Superior temporal gyrus (tissue), 1 donor: ENCODE results near the gene TMEM89.

Source experiments
- DNase-seq: peaks from one replicate; pipeline ENCODE4 v3.0.0-alpha.2; 2016; ENCODE audit errors: extremely low spot score

TMEM89 gene

GRCh38 chr3:48591436-48591835 is 30.1 kb downstream of the TMEM89 start:
- DNase-seq, result no peak

GRCh38 chr3:48588230-48588629 is 33.3 kb downstream of the TMEM89 start:
- DNase-seq, result no peak

DNA sequence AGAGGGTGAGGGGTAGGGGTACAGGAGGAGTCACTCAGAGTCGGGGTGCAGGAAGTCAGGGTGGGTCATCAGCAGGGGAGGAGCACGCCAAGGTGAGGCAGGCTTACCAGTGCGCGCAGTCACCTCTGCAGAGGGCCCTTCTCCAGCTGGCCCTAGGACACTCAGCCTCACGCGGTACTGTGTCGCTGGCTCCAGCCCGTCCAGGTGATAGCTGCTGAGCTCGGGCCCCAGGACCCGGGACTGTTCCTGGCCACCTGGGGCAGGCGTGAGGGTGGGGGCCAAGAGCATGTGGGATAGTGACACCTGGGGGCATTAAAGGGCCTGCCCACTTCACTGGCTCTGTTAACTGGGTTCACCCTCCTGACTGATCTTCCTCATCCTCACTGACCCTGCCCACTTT is 33.9 kb downstream of the TMEM89 start:
- DNase-seq, result no peak

- DNase-seq, result no peak
These were observed 36.2 kb downstream of the TMEM89 start for GRCh38 chr3:48585411-48585810.

DNA sequence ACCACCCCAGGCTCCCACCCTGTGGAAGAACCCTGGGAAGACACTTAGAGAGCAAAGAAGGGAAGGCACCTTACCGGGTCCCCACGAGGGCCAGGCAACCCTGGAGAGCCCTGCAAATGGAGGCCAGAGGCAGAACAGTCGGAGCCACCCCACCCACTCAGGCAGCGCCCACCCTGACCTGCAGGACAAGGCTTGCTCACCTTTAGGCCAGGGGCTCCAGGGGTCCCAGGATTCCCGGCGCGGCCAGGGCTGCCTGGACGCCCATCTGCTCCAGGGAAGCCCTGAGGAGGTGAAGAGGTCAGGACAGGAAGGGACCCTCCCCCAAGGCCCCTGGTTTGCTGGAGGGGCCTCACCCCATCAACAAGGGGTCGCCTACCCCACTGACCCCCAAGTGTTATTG is 36.7 kb downstream of the TMEM89 start:
- no peak for DNase-seq

- DNase-seq, result no peak
These were observed 39.7 kb downstream of the TMEM89 start for GRCh38 chr3:48581621-48582481.

- no peak for DNase-seq
These were observed 44.9 kb downstream of the TMEM89 start for GRCh38 chr3:48576647-48577046.

DNA sequence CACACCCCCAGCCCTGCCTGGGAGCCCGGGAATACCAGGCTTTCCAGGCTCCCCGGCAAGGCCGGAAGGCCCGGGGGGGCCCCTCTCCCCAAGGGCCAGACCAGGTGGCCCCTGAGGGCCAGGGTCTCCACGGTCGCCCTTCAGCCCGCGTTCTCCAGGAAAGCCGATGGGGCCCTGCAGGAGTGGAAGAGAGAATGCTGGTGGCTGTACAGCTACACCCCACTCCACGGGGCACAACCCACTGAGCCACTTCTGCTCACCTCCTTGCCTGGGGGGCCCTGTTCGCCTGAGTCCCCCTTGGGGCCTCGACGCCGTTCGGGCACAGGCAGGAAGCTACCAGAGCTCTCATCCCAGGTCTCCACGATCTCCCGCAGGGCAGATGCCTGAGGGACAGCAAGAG is 46.2 kb downstream of the TMEM89 start:
- no peak for DNase-seq

DNA sequence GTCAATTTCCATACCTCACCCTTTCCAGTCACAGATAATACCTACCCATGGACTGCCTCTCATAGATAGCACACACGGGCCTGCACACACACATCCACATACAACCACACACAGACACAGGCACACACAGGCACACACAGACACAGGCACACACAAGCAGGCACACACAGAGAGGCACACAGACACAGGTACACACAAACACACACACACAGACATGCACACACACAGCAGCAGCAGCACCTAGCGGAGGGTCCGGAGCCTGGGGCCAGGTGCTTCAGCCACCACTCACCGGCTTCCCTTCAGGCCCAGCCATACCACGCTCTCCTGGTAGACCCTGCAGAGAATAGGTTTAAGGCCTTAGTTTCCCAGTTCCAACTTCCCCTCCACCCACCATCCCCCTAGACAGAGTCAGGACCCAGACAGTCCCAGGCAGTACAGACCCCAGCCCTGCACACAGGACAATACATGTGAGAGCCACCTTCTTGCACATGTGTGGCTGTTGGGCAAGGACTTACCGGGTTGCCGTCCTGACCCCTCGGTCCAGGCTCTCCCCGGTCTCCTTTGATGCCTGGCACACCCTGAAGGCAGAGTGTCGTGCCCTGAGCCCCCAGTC is 47.5 kb downstream of the TMEM89 start:
- no peak for DNase-seq

DNA sequence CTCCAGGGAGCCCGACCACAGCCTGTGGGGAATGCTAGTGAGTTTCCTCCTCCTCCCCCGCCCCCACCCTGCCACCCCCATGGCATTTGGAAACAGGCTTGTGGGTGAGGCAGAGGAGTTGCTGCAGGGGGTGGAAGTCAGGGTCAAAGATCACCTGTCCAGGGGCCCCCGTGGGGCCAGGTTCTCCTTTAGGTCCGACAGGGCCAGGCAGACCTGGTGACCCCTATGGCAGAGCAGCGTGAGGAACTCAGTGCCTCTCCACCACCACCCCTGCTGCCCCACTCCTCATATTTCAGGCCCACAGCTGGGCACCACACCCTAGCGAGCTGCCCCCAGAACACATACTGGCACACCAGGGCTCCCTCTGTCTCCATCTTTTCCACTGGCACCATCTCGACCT is 49.1 kb downstream of the TMEM89 start:
- DNase-seq, result no peak

GRCh38 chr3:48571938-48572337 is 49.6 kb downstream of the TMEM89 start:
- no peak for DNase-seq
